HepG2 (cell line): Measurements from ENCODE around the gene KAZN. TPM values are rescaled to one million over a fixed set of nuclear protein-coding genes. Genes with fewer than 3 reads are reported as not detected.
A peak's percentile ranks its signal among the peaks of the same experiment; 100 is the strongest.

Experiments
- BRF2 ChIP-seq: sonication (generic); formaldehyde crosslinking; IDR thresholded peaks from 2 replicates; pipeline ENCODE4 v1.8.1; 2022; ENCODE audit warnings: mild to moderate bottlenecking, missing genetic modification reagents
- DMAP1 ChIP-seq: IDR thresholded peaks from 2 replicates; pipeline ENCODE4 v1.6.1; 2016
- E2F1 ChIP-seq: sonication (generic); formaldehyde crosslinking; IDR thresholded peaks from 2 replicates; pipeline ENCODE4 v1.5.0; 2020; ENCODE audit warnings: missing genetic modification reagents
- ELF1 ChIP-seq: sonication (generic); formaldehyde crosslinking; IDR thresholded peaks from 2 replicates; pipeline ENCODE4 v1.4.0; 2020; ENCODE audit warnings: missing genetic modification reagents
- FOXJ3 ChIP-seq: sonication (generic); formaldehyde crosslinking; IDR thresholded peaks from 2 replicates; pipeline ENCODE4 v1.4.0; 2020; ENCODE audit warnings: missing genetic modification reagents, mild to moderate bottlenecking, borderline replicate concordance
- GPBP1L1 ChIP-seq: sonication (generic); formaldehyde crosslinking; IDR thresholded peaks from 2 replicates; pipeline ENCODE4 v1.5.0; 2020; ENCODE audit warnings: mild to moderate bottlenecking, missing genetic modification reagents
- GPN1 ChIP-seq: sonication (generic); formaldehyde crosslinking; IDR thresholded peaks from 2 replicates; pipeline ENCODE4 v1.5.1; 2020; ENCODE audit warnings: missing genetic modification reagents, borderline replicate concordance
- SNAI1 ChIP-seq: sonication (generic); formaldehyde crosslinking; IDR thresholded peaks from 2 replicates; pipeline ENCODE4 v1.5.0; 2020; ENCODE audit warnings: mild to moderate bottlenecking, missing genetic modification reagents, borderline replicate concordance
- YEATS4 ChIP-seq: sonication (generic); formaldehyde crosslinking; IDR thresholded peaks from 2 replicates; pipeline ENCODE4 v1.4.0; 2020; ENCODE audit warnings: missing genetic modification reagents, borderline replicate concordance
- ZBTB40 ChIP-seq, 2 experiments: fragments of 450-650 bp in 1 of 2; sonication (generic) in 1 of 2; formaldehyde crosslinking in 1 of 2; IDR thresholded peaks; 2 replicates each; pipeline versions ENCODE4 v1.6.1 to v1.8.0; 2016 to 2022; ENCODE audit warnings: antibody characterized with exemption in 1 of 2, mild to moderate bottlenecking in 1 of 2, missing genetic modification reagents in 1 of 2
- ZFP36L1 ChIP-seq: sonication (generic); formaldehyde crosslinking; IDR thresholded peaks from 2 replicates; pipeline ENCODE4 v1.8.0; 2022; ENCODE audit warnings: mild to moderate bottlenecking, missing genetic modification reagents, moderate library complexity
- polyA plus RNA-seq, 8 experiments: library from polyadenylated mRNA; depleted of rRNA in 3 of 8; stranded (reverse) in 7 of 8; unstranded in 1 of 8; fragments of >200 nt; fragmentation: Illumina TruSeq in 4 of 8; extraction: Trizol in 4 of 8; gene quantifications; 2 replicates each; pipeline versions ENCODE4 v1.2.1 to v1.2.3, GENCODE V29; 2011 to 2016; ENCODE audit warnings: low read depth in 4 of 8, missing spikeins in 1 of 8, mixed read lengths in 1 of 8; ENCODE audit not compliant: insufficient read depth in 1 of 8
- total RNA-seq, 5 experiments: library from RNA; depleted of rRNA; stranded (reverse); fragments of >200 nt; fragmentation: Illumina TruSeq; extraction: Trizol; gene quantifications; 2 replicates each; pipeline ENCODE4 v1.2.3, GENCODE V29; 2016; ENCODE audit warnings: low read depth in 1 of 5
- TF ChIP-seq, protein P1 (sequence below): sonication (generic); formaldehyde crosslinking; IDR thresholded peaks from 2 replicates; pipeline ENCODE4 v1.4.0; 2020; ENCODE audit warnings: mild to moderate bottlenecking, missing genetic modification reagents
- TF ChIP-seq, protein P2 (sequence below): IDR thresholded peaks from 2 replicates; pipeline ENCODE4 v1.6.1; 2016; ENCODE audit warnings: control low read depth

Gene KAZN
- total and polyA plus RNA-seq, 2 of the 13 experiments (the other 11 are each of a cell fraction or from before 2014, with no cell fraction given): 10.4 to 13.5 TPM

DNA sequence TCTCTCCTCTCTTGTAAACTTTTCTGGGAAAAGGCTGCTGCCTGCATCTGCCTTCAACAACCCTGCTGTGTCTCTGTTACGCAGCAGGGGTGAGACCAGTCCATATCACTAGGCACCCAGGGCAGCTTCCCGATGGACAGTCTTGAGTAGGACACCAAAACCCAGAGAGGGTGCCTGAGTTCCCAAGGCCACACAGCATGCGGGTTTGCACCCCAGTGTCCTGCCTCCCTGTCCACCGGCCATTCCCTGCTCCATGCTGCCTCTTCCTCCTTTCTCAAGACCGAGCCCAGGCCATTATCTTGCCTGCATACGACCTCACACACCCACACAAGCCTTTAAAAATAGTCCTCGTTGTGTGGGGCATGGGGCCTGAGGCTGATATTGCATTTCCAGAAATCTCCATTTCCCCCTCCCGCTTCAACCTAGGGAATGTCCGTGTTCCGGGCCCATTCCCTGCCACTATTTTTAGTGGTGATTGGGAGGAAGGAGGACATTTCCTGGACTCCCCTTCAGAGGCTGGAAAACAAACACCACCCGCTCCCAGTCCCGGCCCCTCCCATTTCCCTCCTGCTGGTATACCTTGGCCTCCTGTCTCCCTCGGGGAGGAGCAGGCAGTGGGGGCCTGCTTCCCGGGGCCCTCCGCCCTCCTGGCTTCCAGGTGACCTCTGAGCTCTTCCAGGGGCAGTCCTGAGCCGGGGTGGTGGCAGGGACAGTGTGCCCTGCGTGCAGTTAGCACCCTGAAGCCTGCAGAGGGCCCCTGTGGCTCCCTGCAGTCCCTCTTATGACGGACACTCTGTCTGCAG is 422.7 kb downstream of the KAZN start (continued):
- TF ChIP-seq ZBTB40 (IDR thresholded peaks at IDR 0.05) (no peak), ZBTB40 (CRISPR knock-in tag; IDR thresholded peaks at IDR 0.05) (peak; percentile 57; the same call in 1 of the 2 replicates), ZFP36L1 (no peak), FOXJ3 (CRISPR knock-in tag) (peak; percentile 59; the same call in 1 of the 2 replicates), GPN1 (CRISPR knock-in tag) (no peak), E2F1 (no peak), YEATS4 (CRISPR knock-in tag) (peak; percentile 27; the same call in 1 of the 2 replicates), BRF2 (CRISPR knock-in tag) (no peak), SNAI1 (CRISPR knock-in tag) (no peak), DMAP1 (CRISPR knock-in tag) (peak; percentile 54; the same call in 1 of the 2 replicates), GPBP1L1 (CRISPR knock-in tag) (no peak), ELF1 (CRISPR knock-in tag) (0 out of 2 replicates have a peak, but pooled peaks have one; percentile 27)
- TF ChIP-seq, protein P1, sequence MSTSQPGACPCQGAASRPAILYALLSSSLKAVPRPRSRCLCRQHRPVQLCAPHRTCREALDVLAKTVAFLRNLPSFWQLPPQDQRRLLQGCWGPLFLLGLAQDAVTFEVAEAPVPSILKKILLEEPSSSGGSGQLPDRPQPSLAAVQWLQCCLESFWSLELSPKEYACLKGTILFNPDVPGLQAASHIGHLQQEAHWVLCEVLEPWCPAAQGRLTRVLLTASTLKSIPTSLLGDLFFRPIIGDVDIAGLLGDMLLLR (CRISPR knock-in tag): no peak
- TF ChIP-seq, protein P2, sequence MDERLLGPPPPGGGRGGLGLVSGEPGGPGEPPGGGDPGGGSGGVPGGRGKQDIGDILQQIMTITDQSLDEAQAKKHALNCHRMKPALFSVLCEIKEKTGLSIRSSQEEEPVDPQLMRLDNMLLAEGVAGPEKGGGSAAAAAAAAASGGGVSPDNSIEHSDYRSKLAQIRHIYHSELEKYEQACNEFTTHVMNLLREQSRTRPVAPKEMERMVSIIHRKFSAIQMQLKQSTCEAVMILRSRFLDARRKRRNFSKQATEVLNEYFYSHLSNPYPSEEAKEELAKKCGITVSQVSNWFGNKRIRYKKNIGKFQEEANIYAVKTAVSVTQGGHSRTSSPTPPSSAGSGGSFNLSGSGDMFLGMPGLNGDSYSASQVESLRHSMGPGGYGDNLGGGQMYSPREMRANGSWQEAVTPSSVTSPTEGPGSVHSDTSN: no peak
